ENCODE measurements around the gene PLIN4.

PLIN4 gene

GRCh38 chr19:4491446-4491845, 26.8 kb downstream of the PLIN4 start:
- H3K27ac ChIP-seq (replicated peaks), result no peak overlapping the region

GRCh38 chr19:4488496-4488895, 29.8 kb downstream of the PLIN4 start:
- TF ChIP-seq SPI1 (IDR thresholded peaks at IDR 0.05; ENCODE audit: borderline replicate concordance, low read depth) (no peak), GABPA (IDR thresholded peaks at IDR 0.05; ENCODE audit: low read depth) (no peak), REST (IDR thresholded peaks at IDR 0.05; ENCODE audit: insufficient replicate concordance, low read depth) (no peak), CTCF (IDR thresholded peaks at IDR 0.05; ENCODE audit: insufficient read depth, low read length) (no peak), POLR2AphosphoS5 (IDR thresholded peaks at IDR 0.05; ENCODE audit: low read depth) (no peak)
- no peak for DNase-seq (ENCODE audit: low read depth in 1 of 2, low spot score in 1 of 2)
- H3K4me3 ChIP-seq (replicated peaks; ENCODE audit: insufficient read depth, low read length), result no peak overlapping the region
- H3K27me3 ChIP-seq (ENCODE audit: insufficient read depth, poor library complexity, severe bottlenecking), result no peaks in the 10 kb centered on the region
- no peak overlapping the region for H3K27ac ChIP-seq (replicated peaks)

More at GRCh38 chr19:4491446-4491845, 26.8 kb downstream of the PLIN4 start:
- H3K4me3 ChIP-seq (replicated peaks; ENCODE audit: insufficient read depth, low read length), result no peak overlapping the region
- H3K27me3 ChIP-seq (ENCODE audit: insufficient read depth, poor library complexity, severe bottlenecking), result no peaks in the 10 kb centered on the region
- no peak for DNase-seq (ENCODE audit: low read depth in 1 of 2, low spot score in 1 of 2)
- TF ChIP-seq SPI1 (IDR thresholded peaks at IDR 0.05; ENCODE audit: borderline replicate concordance, low read depth) (no peak), POLR2AphosphoS5 (IDR thresholded peaks at IDR 0.05; ENCODE audit: low read depth) (no peak), REST (IDR thresholded peaks at IDR 0.05; ENCODE audit: insufficient replicate concordance, low read depth) (no peak), CTCF (IDR thresholded peaks at IDR 0.05; ENCODE audit: insufficient read depth, low read length) (no peak), GABPA (IDR thresholded peaks at IDR 0.05; ENCODE audit: low read depth) (no peak)

GRCh38 chr19:4487572-4487971, 30.7 kb downstream of the PLIN4 start:
- Histone ChIP-seq H3K27ac (replicated peaks) (no peak overlapping the region), H3K4me3 (replicated peaks; ENCODE audit: insufficient read depth, low read length) (no peak overlapping the region), H3K27me3 (ENCODE audit: insufficient read depth, poor library complexity, severe bottlenecking) (no peaks in the 10 kb centered on the region)
- DNase-seq (ENCODE audit: low read depth in 1 of 2, low spot score in 1 of 2), result no peak
- no peak for TF ChIP-seq GABPA (IDR thresholded peaks at IDR 0.05; ENCODE audit: low read depth)
- no peak for TF ChIP-seq SPI1 (IDR thresholded peaks at IDR 0.05; ENCODE audit: borderline replicate concordance, low read depth)
- no peak for TF ChIP-seq REST (IDR thresholded peaks at IDR 0.05; ENCODE audit: insufficient replicate concordance, low read depth)
- no peak for TF ChIP-seq CTCF (IDR thresholded peaks at IDR 0.05; ENCODE audit: insufficient read depth, low read length)
- no peak for TF ChIP-seq POLR2AphosphoS5 (IDR thresholded peaks at IDR 0.05; ENCODE audit: low read depth)
